ENCODE results near the gene ADGRA3.

GRCh38 chr4:22500831-22501714, 14.8 kb downstream of the ADGRA3 start:
- TF ChIP-seq, protein P1, sequence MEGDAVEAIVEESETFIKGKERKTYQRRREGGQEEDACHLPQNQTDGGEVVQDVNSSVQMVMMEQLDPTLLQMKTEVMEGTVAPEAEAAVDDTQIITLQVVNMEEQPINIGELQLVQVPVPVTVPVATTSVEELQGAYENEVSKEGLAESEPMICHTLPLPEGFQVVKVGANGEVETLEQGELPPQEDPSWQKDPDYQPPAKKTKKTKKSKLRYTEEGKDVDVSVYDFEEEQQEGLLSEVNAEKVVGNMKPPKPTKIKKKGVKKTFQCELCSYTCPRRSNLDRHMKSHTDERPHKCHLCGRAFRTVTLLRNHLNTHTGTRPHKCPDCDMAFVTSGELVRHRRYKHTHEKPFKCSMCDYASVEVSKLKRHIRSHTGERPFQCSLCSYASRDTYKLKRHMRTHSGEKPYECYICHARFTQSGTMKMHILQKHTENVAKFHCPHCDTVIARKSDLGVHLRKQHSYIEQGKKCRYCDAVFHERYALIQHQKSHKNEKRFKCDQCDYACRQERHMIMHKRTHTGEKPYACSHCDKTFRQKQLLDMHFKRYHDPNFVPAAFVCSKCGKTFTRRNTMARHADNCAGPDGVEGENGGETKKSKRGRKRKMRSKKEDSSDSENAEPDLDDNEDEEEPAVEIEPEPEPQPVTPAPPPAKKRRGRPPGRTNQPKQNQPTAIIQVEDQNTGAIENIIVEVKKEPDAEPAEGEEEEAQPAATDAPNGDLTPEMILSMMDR (IDR thresholded peaks at IDR 0.05): no peak
- TF ChIP-seq POLR2AphosphoS5 (IDR thresholded peaks at IDR 0.05; ENCODE audit: low read depth, low read length): no peak
- no peak for TF ChIP-seq TCF7L2 (IDR thresholded peaks at IDR 0.05; ENCODE audit: low read depth, low read length)
- TF ChIP-seq, protein P2, sequence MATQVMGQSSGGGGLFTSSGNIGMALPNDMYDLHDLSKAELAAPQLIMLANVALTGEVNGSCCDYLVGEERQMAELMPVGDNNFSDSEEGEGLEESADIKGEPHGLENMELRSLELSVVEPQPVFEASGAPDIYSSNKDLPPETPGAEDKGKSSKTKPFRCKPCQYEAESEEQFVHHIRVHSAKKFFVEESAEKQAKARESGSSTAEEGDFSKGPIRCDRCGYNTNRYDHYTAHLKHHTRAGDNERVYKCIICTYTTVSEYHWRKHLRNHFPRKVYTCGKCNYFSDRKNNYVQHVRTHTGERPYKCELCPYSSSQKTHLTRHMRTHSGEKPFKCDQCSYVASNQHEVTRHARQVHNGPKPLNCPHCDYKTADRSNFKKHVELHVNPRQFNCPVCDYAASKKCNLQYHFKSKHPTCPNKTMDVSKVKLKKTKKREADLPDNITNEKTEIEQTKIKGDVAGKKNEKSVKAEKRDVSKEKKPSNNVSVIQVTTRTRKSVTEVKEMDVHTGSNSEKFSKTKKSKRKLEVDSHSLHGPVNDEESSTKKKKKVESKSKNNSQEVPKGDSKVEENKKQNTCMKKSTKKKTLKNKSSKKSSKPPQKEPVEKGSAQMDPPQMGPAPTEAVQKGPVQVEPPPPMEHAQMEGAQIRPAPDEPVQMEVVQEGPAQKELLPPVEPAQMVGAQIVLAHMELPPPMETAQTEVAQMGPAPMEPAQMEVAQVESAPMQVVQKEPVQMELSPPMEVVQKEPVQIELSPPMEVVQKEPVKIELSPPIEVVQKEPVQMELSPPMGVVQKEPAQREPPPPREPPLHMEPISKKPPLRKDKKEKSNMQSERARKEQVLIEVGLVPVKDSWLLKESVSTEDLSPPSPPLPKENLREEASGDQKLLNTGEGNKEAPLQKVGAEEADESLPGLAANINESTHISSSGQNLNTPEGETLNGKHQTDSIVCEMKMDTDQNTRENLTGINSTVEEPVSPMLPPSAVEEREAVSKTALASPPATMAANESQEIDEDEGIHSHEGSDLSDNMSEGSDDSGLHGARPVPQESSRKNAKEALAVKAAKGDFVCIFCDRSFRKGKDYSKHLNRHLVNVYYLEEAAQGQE (IDR thresholded peaks at IDR 0.05; ENCODE audit: insufficient read depth in 1 of 2, low read depth in 2 of 2, low read length in 1 of 2): no peak
- TF ChIP-seq SIN3A (IDR thresholded peaks at IDR 0.05; ENCODE audit: borderline replicate concordance, insufficient read depth, low read depth, low read length): no peak
